Hepatocyte (in vitro differentiated cells): ENCODE measurements around the gene HS3ST1. TPM values are rescaled to one million over a fixed set of nuclear protein-coding genes. Genes with fewer than 3 reads are reported as not detected.

ENCODE experiments used
- DNase-seq: peaks from one replicate; pipeline ENCODE4 v3.0.0-alpha.2; 2016; ENCODE audit warnings: low spot score
- H2AFZ ChIP-seq: fragments of 200-600 bp; sonication (generic); 2 replicates; pipeline ENCODE4 v1.6.0; 2016; ENCODE audit warnings: antibody characterized with exemption, mild to moderate bottlenecking
- H3K27ac ChIP-seq: fragments of 200-600 bp; sonication (generic); 2 replicates; pipeline ENCODE4 v1.5.1; 2016; ENCODE audit warnings: mild to moderate bottlenecking
- H3K27me3 ChIP-seq: fragments of 200-600 bp; sonication (generic); 2 replicates; pipeline ENCODE4 v1.6.1; 2016
- H3K36me3 ChIP-seq: fragments of 200-600 bp; sonication (generic); replicated peaks from 2 replicates; pipeline ENCODE4 v1.5.1; 2016; ENCODE audit warnings: low read depth; ENCODE audit not compliant: insufficient read depth
- H3K4me1 ChIP-seq: fragments of 200-600 bp; sonication (generic); 2 replicates; pipeline ENCODE4 v1.5.1; 2016; ENCODE audit warnings: mild to moderate bottlenecking, moderate library complexity; ENCODE audit not compliant: insufficient read depth
- H3K4me2 ChIP-seq: fragments of 200-600 bp; sonication (generic); 2 replicates; pipeline ENCODE4 v1.6.0; 2016
- H3K4me3 ChIP-seq: fragments of 200-600 bp; sonication (generic); 2 replicates; pipeline ENCODE4 v1.5.1; 2016; ENCODE audit warnings: mild to moderate bottlenecking
- H3K79me2 ChIP-seq: fragments of 200-600 bp; sonication (generic); 2 replicates; pipeline ENCODE4 v1.6.0; 2017; ENCODE audit warnings: mild to moderate bottlenecking
- H3K9me2 ChIP-seq: fragments of 200-600 bp; sonication (generic); replicated peaks from 2 replicates; pipeline ENCODE4 v1.6.0; 2017; ENCODE audit warnings: mild to moderate bottlenecking; ENCODE audit not compliant: insufficient read depth
- H3K9me3 ChIP-seq: fragments of 200-600 bp; sonication (generic); 2 replicates; pipeline ENCODE4 v1.5.1; 2016; ENCODE audit warnings: low read depth, mild to moderate bottlenecking
- H4K20me1 ChIP-seq: fragments of 200-600 bp; sonication (generic); 2 replicates; pipeline ENCODE4 v1.6.0; 2016; ENCODE audit warnings: mild to moderate bottlenecking; ENCODE audit not compliant: insufficient read depth, poor library complexity, severe bottlenecking
- CTCF ChIP-seq: fragments of 200-600 bp; sonication (generic); IDR thresholded peaks from 2 replicates; pipeline ENCODE4 v1.5.1; 2016; ENCODE audit warnings: antibody characterized with exemption, mild to moderate bottlenecking; ENCODE audit not compliant: poor library complexity
- EZH2 ChIP-seq: fragments of 200-600 bp; sonication (generic); IDR thresholded peaks from 2 replicates; pipeline ENCODE4 v1.6.1; 2016; ENCODE audit warnings: antibody characterized with exemption, mild to moderate bottlenecking, borderline replicate concordance
- EZH2phosphoT487 ChIP-seq: fragments of 200-600 bp; sonication (generic); IDR thresholded peaks from one replicate; pipeline ENCODE4 v1.6.1; 2018; ENCODE audit warnings: antibody characterized with exemption, mild to moderate bottlenecking, low read depth, moderate library complexity; ENCODE audit not compliant: unreplicated experiment, severe bottlenecking
- WGBS: methylation state at CpG from one replicate; pipeline ENCODE4 v1.1.6; 2016; ENCODE audit warnings: low lambda C conversion rate; ENCODE audit errors: missing lambda C conversion rate; 5-methylcytosine and 5-hydroxymethylcytosine counted together
- polyA plus RNA-seq: library from polyadenylated mRNA; unstranded; fragments of >200 nt; fragmentation: Nextera tagmentation; extraction: Ambion mirVana; gene quantifications from 2 replicates; pipeline ENCODE4 v1.2.1, GENCODE V29; 2016
- total RNA-seq: library from RNA; depleted of rRNA; stranded (reverse); fragments of >200 nt; gene quantifications from 2 replicates; pipeline ENCODE4 v1.2.3, GENCODE V29; 2014

HS3ST1 gene
- 1.5 and 1.7 TPM in 2 replicates for total RNA-seq
- 6.9 and 7.4 TPM in 2 replicates for polyA plus RNA-seq

- TF ChIP-seq CTCF, result no peak
- TF ChIP-seq EZH2, result no peak
- no peak for TF ChIP-seq EZH2phosphoT487
- peaks cover 5% of the 10 kb centered on the region for H3K79me2 ChIP-seq
- H3K27ac ChIP-seq, result peak within 1 kb of the TSS; percentile 92
- peaks cover 16% of the 10 kb centered on the region for H3K27me3 ChIP-seq
- H3K4me1 ChIP-seq, result peaks cover 13% of the 10 kb centered on the region
- H3K9me3 ChIP-seq, result no peaks in the 10 kb centered on the region
- H3K4me2 ChIP-seq, result peak within 1 kb of the TSS; percentile 96
- no peaks in the 10 kb centered on the region for H3K9me2 ChIP-seq
- H4K20me1 ChIP-seq, result no peaks in the 10 kb centered on the region
- peak within 1 kb of the TSS; percentile 79 for H2AFZ ChIP-seq
- DNase-seq, result no peak
- no peaks in the 10 kb centered on the region for H3K36me3 ChIP-seq
- H3K4me3 ChIP-seq, result peak within 1 kb of the TSS; percentile 77
- WGBS, result under 1% methylated on average over 41 of the region's 43 CpGs
Measured at GRCh38 chr4:11428231-11428898, at the start of gene HS3ST1. HS3ST1 (minus strand) TSS chr4:11428894; CDS start chr4:11400005, 28,889 bp downstream.

- H2AFZ ChIP-seq, result no peak overlapping the region
- no peak overlapping the region for H3K4me3 ChIP-seq
- H3K4me1 ChIP-seq, result no peaks in the 10 kb centered on the region
- H4K20me1 ChIP-seq, result no peaks in the 10 kb centered on the region
- no peaks in the 10 kb centered on the region for H3K36me3 ChIP-seq
- no peak for DNase-seq
- no peak overlapping the region for H3K27ac ChIP-seq
- no peaks in the 10 kb centered on the region for H3K79me2 ChIP-seq
- TF ChIP-seq EZH2phosphoT487 (no peak), EZH2 (no peak), CTCF (no peak)
- no peaks in the 10 kb centered on the region for H3K27me3 ChIP-seq
- no peak overlapping the region for H3K4me2 ChIP-seq
- WGBS, result 28% methylated on average over 2 of the region's 2 CpGs
- no peaks in the 10 kb centered on the region for H3K9me3 ChIP-seq
- H3K9me2 ChIP-seq, result no peaks in the 10 kb centered on the region
Measured at GRCh38 chr4:11475871-11476270, 47.2 kb upstream of the HS3ST1 start.

- Histone ChIP-seq H3K9me2 (no peaks in the 10 kb centered on the region), H2AFZ (no peak overlapping the region)
- WGBS, result 85% methylated on average over 1 of the region's 1 CpG
Measured at GRCh38 chr4:11474146-11474545, 45.5 kb upstream of the HS3ST1 start.

More at GRCh38 chr4:11474146-11474545, 45.5 kb upstream of the HS3ST1 start:
- TF ChIP-seq EZH2phosphoT487 (no peak), EZH2 (no peak), CTCF (no peak)
- DNase-seq, result no peak
- H3K4me3 ChIP-seq, result no peak overlapping the region
- no peak overlapping the region for H3K27ac ChIP-seq
- no peaks in the 10 kb centered on the region for H3K79me2 ChIP-seq
- no peaks in the 10 kb centered on the region for H3K36me3 ChIP-seq
- H3K27me3 ChIP-seq, result no peaks in the 10 kb centered on the region
- H4K20me1 ChIP-seq, result no peaks in the 10 kb centered on the region
- H3K4me1 ChIP-seq, result no peaks in the 10 kb centered on the region
- no peaks in the 10 kb centered on the region for H3K9me3 ChIP-seq
- no peak overlapping the region for H3K4me2 ChIP-seq
